ENCODE results near the gene TBC1D20. TPM values are rescaled to one million over a fixed set of nuclear protein-coding genes. Genes with fewer than 3 reads are reported as not detected.
A peak's percentile ranks its signal among the peaks of the same experiment; 100 is the strongest.

The TBC1D20 gene
- total RNA-seq, 1 donor from 2014 or later: 30.9 TPM

GRCh38 chr20:412081-412480, 50.3 kb downstream of the TBC1D20 start:
- DNase-seq (ENCODE audit: extremely low spot score in 2 of 2): no peak
- no peak overlapping the region for H3K4me3 ChIP-seq
- H3K27me3 ChIP-seq: no peaks in the 10 kb centered on the region
- intact Hi-C loops (cut with DNase I): no loop called here
- peaks cover 31% of the 10 kb centered on the region for H3K4me1 ChIP-seq
- H3K36me3 ChIP-seq: peaks cover 0 to 14% of the 10 kb centered on the region in 2 donors
- no peaks in the 10 kb centered on the region for H3K9me3 ChIP-seq
- H3K27ac ChIP-seq: no peak overlapping the region
- TF ChIP-seq CTCF (IDR thresholded peaks at IDR 0.05) (no peak), POLR2A (IDR thresholded peaks at IDR 0.05) (no peak), POLR2AphosphoS5 (IDR thresholded peaks at IDR 0.05; ENCODE audit: insufficient read depth in 1 of 2, low read depth in 1 of 2) (no peak)

- H3K4me3 ChIP-seq: peak overlapping the region; percentile 9 to 94
- H3K27me3 ChIP-seq: no peaks in the 10 kb centered on the region
- intact Hi-C loops (cut with DNase I): loop anchor here (10.0 kb wide), 1 partner anchor 65 kb away; the partner anchor contains the start of gene NRSN2
- TF ChIP-seq POLR2AphosphoS5 (IDR thresholded peaks at IDR 0.05; ENCODE audit: insufficient read depth in 1 of 2, low read depth in 1 of 2): no peak
- TF ChIP-seq POLR2A (IDR thresholded peaks at IDR 0.05): no peak
- no peak for TF ChIP-seq CTCF (IDR thresholded peaks at IDR 0.05)
- peaks cover 0 to 14% of the 10 kb centered on the region in 2 donors for H3K36me3 ChIP-seq
- H3K4me1 ChIP-seq: peaks cover 34% of the 10 kb centered on the region
- DNase-seq (ENCODE audit: extremely low spot score in 2 of 2): no peak
- peak overlapping the region; percentile 88 for H3K27ac ChIP-seq
- no peaks in the 10 kb centered on the region for H3K9me3 ChIP-seq
Observed at GRCh38 chr20:409697-410559, 52.4 kb downstream of the TBC1D20 start.

GRCh38 chr20:408843-409696, 53.3 kb downstream of the TBC1D20 start:
- intact Hi-C loops (cut with DNase I): loop anchor here (10.0 kb wide), 1 partner anchor 64 kb away; the partner anchor contains the start of gene NRSN2
- DNase-seq (ENCODE audit: extremely low spot score in 2 of 2): no peak
- H3K27me3 ChIP-seq: no peaks in the 10 kb centered on the region
- H3K4me1 ChIP-seq: peaks cover 34% of the 10 kb centered on the region
- no peak for TF ChIP-seq POLR2AphosphoS5 (IDR thresholded peaks at IDR 0.05; ENCODE audit: insufficient read depth in 1 of 2, low read depth in 1 of 2)
- peak overlapping the region; percentile 67 to 94 for H3K4me3 ChIP-seq
- H3K9me3 ChIP-seq: no peaks in the 10 kb centered on the region
- peaks cover 0 to 14% of the 10 kb centered on the region in 2 donors for H3K36me3 ChIP-seq
- peak overlapping the region; percentile 88 for H3K27ac ChIP-seq

GRCh38 chr20:407953-408842, 54.1 kb downstream of the TBC1D20 start, which contains the start of gene RBCK1:
Gene RBCK1 (plus strand): TSS chr20:408299. CDS start chr20:408758, 459 bp downstream.
- peak within 1 kb of the TSS; percentile 67 to 94 for H3K4me3 ChIP-seq
- H3K27ac ChIP-seq: peak within 1 kb of the TSS; percentile 88
- intact Hi-C loops (cut with DNase I): loop anchor here (10.0 kb wide), 1 partner anchor 63 kb away; the partner anchor contains the start of gene NRSN2
- TF ChIP-seq POLR2AphosphoS5 (IDR thresholded peaks at IDR 0.05; ENCODE audit: insufficient read depth in 1 of 2, low read depth in 1 of 2) (peak in 1 of 2 donors; percentile 81), CTCF (IDR thresholded peaks at IDR 0.05) (no peak)
- DNase-seq (ENCODE audit: extremely low spot score in 2 of 2): peak in 1 of 2 donors; percentile 92
- H3K9me3 ChIP-seq: no peaks in the 10 kb centered on the region
- H3K36me3 ChIP-seq: peaks cover 0 to 14% of the 10 kb centered on the region in 2 donors
- peaks cover 31% of the 10 kb centered on the region for H3K4me1 ChIP-seq
- H3K27me3 ChIP-seq: no peaks in the 10 kb centered on the region

All from vagina (tissue), 2 donors.